Brain microvascular endothelial cell (primary cell): ENCODE measurements around the gene ARHGEF19.
A peak's percentile ranks its signal among the peaks of the same experiment; 100 is the strongest.

Source experiments
- DNase-seq: peaks from one replicate; pipeline ENCODE4 v3.0.0-alpha.2; 2020
- H3K27ac ChIP-seq: fragments of 250-450 bp; sonication (Bioruptor Pico); 2 replicates; pipeline ENCODE4 v1.5.1; 2020; ENCODE audit warnings: mild to moderate bottlenecking, moderate library complexity
- H3K27me3 ChIP-seq: fragments of 250-450 bp; sonication (Bioruptor Pico); replicated peaks from 2 replicates; pipeline ENCODE4 v1.5.1; 2020; ENCODE audit warnings: mild to moderate bottlenecking
- H3K36me3 ChIP-seq: fragments of 250-450 bp; sonication (Bioruptor Pico); replicated peaks from 2 replicates; pipeline ENCODE4 v1.5.1; 2020; ENCODE audit warnings: mild to moderate bottlenecking
- H3K4me3 ChIP-seq: 2 replicates; pipeline ENCODE4 v1.5.1; 2011; ENCODE audit warnings: low read depth, mild to moderate bottlenecking, control low read depth, low read length, moderate library complexity
- in situ Hi-C: cut with HindIII; loops from 2 replicates; pipeline ENCODE4 v1.10.0; 2017; ENCODE audit warnings: low sequenced_read_pairs, low pct_ligation_motif_present
- TF ChIP-seq, protein P1 (sequence below): IDR thresholded peaks from 2 replicates; pipeline ENCODE4 v1.5.1; 2011; ENCODE audit warnings: low read depth, mild to moderate bottlenecking, moderate library complexity, low read length, control low read depth, inconsistent platforms; ENCODE audit errors: missing control alignments

Gene ARHGEF19

DNA sequence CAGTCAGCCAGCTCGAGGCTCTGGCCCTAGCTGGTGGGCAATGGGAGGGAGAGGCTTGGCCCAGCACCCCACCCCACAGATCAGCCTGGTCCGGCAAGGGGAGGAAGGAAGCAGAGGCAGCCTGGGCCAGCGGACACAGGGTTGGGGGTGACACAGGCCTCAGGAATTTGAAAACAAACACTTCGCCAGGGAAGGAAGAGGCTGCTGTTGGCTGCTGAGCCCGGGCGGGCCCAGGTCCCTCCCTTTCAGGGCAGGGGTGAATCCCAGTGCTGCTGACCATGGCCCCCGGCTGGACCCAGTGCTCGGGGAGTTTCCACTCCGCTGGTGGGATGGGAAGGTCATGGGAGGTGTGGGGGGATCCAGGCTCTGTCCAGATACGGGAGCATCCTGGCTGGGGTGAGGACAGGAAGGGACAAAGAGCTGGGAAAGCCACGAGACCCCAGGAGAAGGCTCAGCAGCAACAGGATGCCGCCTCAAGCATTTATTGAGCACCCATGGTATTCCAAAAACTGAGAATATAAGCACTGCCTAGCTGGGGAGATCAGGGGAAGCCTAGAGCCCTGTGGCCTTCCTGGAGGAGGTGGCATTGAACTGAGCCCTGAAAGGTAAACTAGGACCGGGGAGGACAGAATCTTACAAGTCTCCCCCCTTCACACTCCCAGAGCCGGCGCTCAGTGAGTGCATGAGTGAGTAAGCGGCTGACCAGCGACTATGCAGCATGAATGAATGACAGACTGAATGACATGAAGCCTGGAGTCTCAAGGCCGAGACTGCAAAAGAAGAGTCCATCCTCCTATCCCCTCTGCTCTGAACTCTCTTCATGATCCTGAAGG is 30.3 kb downstream of the ARHGEF19 start:
- DNase-seq: peak; percentile 93
- TF ChIP-seq, protein P1, sequence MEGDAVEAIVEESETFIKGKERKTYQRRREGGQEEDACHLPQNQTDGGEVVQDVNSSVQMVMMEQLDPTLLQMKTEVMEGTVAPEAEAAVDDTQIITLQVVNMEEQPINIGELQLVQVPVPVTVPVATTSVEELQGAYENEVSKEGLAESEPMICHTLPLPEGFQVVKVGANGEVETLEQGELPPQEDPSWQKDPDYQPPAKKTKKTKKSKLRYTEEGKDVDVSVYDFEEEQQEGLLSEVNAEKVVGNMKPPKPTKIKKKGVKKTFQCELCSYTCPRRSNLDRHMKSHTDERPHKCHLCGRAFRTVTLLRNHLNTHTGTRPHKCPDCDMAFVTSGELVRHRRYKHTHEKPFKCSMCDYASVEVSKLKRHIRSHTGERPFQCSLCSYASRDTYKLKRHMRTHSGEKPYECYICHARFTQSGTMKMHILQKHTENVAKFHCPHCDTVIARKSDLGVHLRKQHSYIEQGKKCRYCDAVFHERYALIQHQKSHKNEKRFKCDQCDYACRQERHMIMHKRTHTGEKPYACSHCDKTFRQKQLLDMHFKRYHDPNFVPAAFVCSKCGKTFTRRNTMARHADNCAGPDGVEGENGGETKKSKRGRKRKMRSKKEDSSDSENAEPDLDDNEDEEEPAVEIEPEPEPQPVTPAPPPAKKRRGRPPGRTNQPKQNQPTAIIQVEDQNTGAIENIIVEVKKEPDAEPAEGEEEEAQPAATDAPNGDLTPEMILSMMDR: no peak
- Histone ChIP-seq H3K27me3 (no peaks in the 10 kb centered on the region), H3K4me3 (peak overlapping the region; percentile 15), H3K27ac (peak overlapping the region; percentile 79), H3K36me3 (no peaks in the 10 kb centered on the region)
- in situ Hi-C loops: no loop called here

DNA sequence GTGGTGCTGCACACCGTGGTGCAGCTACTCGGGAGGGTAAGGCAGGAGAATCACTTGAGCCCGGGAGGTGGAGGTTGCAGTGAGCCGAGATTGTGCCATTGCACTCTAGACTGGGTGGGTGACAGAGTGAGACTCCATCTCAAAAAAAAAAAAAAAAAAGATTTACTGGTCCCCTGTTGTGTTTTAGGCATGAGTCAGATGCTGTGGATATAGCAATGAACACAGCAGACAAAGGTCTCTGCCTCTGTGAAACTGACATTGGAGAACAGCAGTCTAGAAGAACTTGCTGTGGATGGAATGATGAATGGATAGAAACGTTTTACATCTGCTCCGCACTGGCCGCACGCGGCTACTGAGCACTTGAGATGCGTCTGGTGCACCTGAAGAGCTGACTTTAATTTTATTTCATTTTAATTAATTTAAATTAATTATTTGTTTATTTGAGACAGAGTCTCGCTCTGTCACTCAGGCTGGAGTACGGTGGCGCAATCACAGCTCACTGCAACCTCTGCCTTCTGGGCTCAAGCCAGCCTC is 32.1 kb downstream of the ARHGEF19 start:
- TF ChIP-seq, protein P1: no peak
- H3K27me3 ChIP-seq: no peaks in the 10 kb centered on the region
- H3K27ac ChIP-seq: peak overlapping the region; percentile 79
- peak; percentile 60 for DNase-seq
- H3K36me3 ChIP-seq: no peaks in the 10 kb centered on the region
- no peak overlapping the region for H3K4me3 ChIP-seq
- in situ Hi-C loops: no loop called here

DNA sequence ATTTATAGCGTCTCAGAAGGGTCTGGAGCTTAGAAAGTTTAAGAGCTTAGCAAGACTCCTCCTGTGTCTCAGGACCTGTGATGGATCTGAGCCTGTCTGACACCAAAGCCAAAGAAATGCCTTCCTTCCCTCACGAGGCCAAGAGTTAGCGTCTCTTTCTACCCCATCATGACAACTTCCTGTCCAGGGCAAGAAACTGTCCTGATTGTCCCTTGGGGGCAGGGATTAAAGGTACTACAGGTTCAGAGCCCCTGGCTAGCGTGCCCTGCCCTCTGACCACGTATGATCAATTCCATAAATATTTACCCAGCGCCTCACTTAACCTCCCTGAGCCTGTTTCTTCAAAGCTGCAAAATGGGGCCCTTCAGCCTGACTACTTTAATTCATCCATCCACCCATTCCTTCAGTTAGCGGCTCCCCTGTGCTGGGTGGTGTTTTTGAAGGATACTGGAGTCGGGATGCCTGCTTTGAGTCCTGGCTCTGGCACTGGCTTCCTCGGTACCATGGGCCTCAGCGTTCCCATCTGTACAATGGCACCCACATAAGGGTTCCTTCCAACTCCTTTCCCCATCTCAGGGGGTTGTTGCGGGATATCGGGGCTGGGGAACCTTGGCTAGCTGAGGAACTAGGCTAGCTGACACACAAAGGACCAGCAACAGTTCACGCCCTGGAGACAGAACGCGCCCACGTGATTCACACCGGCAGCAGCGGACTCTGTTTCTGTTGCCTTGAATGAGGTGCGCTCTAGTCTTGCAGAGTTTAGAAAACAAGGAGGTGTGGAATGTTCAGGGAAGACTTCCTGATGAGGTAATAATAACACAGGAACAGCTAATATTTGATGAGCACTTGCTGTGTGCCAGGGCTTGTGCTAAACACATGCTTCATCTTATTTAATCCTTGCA is 33.6 kb downstream of the ARHGEF19 start:
- Histone ChIP-seq H3K27ac (no peak overlapping the region), H3K36me3 (no peaks in the 10 kb centered on the region), H3K4me3 (no peak overlapping the region), H3K27me3 (no peaks in the 10 kb centered on the region)
- TF ChIP-seq, protein P1: no peak
- no peak for DNase-seq
- in situ Hi-C loops: no loop called here

DNA sequence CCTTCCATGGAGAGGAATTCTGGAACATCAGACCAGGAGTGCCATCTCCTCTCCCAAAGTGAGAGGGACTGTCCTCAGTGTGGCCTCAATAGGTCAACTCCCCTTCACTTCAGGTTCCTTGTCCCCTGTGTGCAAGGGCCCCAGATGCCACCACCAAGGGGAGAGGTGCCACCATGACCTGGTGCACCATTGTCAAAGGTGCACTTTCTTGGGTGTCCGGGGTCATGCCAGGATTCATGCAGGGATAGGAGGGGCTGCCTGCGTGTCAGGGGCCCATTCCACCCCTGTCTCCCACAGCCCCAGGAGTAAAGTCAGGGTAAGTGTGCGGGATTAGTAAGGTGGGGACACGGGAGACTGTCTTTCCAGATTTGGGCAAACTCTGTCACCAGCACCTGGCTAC is 35.1 kb downstream of the ARHGEF19 start:
- no peak for DNase-seq
- H3K4me3 ChIP-seq: no peak overlapping the region
- in situ Hi-C loops: no loop called here
- H3K27ac ChIP-seq: no peak overlapping the region
- TF ChIP-seq, protein P1: no peak
- H3K36me3 ChIP-seq: no peaks in the 10 kb centered on the region
- H3K27me3 ChIP-seq: no peaks in the 10 kb centered on the region

DNA sequence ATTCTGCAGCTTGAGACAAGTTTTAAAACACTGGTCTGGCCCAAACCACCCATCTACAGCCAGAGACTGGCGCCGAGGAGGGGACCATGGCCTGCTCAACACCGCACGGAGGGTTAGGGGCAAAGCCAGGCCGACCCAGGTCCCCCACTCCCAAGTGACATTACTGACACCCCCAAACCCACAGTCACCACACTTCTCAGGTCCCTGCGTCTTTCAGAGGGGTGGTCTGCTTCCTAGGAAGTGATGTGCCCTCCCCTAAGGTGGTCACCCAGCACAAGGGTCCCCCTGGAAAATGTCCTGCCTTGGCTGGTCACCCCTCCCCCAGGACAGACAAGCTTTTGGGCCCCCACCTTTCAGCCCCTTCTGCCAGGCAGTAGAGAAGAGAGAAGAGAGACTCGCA is 35.8 kb downstream of the ARHGEF19 start:
- no peak for DNase-seq
- Histone ChIP-seq H3K27me3 (no peaks in the 10 kb centered on the region), H3K4me3 (no peak overlapping the region), H3K36me3 (no peaks in the 10 kb centered on the region), H3K27ac (peak overlapping the region; percentile 50)
- in situ Hi-C loops: no loop called here
- TF ChIP-seq, protein P1: no peak
